ENCODE results near the gene FNDC10.

FNDC10 gene

DNA sequence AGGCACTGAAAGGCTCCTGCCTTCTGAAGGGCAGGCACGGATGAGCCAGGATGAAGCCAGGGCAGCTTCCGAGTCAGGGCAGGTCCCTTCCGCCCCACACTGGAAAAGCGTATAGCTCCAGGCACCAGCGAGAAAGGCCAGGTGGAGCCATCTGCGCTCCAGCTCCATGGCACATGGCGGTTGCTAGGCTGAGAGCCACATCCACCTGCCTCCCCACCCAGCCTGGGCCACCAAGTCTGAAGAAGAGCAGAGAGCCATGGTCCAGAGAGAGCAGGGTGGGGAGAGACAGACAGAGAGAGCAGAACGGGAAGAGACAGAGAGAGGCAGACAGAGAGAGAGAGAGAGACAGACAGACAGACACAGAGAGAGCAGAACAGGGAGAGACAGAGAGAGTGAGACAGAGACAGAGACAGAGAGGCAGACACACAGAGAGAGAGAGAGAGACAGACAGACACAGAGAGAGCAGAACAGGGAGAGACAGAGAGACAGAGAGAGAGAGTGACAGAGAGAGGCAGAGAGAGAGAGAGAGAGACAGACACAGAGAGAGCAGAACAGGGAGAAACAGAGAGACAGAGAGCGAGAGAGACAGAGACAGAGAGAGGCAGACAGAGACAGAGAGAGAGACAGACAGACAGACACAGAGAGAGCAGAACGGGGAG, 5.2 kb downstream of the FNDC10 start:
- TF ChIP-seq, protein P1, sequence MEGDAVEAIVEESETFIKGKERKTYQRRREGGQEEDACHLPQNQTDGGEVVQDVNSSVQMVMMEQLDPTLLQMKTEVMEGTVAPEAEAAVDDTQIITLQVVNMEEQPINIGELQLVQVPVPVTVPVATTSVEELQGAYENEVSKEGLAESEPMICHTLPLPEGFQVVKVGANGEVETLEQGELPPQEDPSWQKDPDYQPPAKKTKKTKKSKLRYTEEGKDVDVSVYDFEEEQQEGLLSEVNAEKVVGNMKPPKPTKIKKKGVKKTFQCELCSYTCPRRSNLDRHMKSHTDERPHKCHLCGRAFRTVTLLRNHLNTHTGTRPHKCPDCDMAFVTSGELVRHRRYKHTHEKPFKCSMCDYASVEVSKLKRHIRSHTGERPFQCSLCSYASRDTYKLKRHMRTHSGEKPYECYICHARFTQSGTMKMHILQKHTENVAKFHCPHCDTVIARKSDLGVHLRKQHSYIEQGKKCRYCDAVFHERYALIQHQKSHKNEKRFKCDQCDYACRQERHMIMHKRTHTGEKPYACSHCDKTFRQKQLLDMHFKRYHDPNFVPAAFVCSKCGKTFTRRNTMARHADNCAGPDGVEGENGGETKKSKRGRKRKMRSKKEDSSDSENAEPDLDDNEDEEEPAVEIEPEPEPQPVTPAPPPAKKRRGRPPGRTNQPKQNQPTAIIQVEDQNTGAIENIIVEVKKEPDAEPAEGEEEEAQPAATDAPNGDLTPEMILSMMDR (IDR thresholded peaks at IDR 0.05) = no peak

DNA sequence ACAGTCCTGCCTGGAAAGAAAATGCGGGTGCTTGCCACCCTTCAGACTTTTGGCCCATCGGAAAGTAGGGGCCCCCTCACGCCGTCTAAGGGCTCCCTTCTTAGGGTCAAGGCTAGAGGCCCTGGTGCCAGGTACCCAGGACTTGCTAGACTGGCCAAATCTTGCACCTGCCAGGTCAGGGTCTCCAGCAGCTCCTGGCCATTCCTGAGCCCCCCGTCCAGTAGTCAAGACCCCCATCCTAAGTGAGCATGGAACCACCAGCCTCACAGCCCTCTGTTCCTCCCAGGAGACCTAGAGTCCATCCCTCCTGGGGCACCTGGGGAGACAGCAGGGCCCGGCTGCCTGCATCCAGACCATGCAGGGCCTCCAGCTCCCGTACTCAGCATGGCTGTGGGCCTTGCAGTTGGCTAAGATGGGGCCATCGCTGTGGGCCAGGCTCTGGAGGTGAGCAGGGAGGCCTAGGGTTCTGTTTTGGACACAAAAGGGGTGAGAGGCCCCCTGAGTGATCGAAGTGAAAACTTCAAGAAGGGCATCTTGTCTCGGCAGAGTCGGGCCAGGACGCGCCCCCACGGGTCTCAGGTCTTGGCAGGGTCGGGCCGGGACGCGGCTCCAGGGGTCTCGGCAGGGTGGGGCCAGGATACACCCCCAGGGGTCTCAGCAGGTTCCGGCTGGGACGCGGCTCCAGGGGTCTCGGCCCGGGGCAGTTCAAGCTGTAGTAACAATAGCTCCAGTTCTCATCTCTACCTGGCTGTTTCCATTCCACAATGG, 5.9 kb downstream of the FNDC10 start:
- TF ChIP-seq, protein P1 (IDR thresholded peaks at IDR 0.05) = no peak

DNA sequence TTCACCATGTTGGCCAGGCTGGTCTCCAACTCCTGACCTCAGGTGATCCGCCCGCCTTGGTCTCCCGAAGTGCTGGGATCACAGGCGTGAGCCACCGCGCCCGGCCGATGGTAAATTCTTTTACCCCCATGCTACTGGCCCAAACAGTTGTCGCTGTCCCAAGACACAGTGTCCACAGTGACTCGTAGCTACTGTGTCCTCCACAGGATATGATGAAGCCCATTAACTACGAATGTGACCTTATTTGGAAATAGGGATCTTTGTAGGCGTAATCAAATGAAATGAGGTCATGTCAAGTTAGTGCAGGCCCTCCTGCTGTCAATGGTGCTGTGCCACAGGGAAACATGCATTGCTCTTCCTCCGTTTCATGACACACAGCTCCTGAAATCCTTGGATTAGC, 8.5 kb downstream of the FNDC10 start:
- TF ChIP-seq, protein P1 (IDR thresholded peaks at IDR 0.05) = no peak

DNA sequence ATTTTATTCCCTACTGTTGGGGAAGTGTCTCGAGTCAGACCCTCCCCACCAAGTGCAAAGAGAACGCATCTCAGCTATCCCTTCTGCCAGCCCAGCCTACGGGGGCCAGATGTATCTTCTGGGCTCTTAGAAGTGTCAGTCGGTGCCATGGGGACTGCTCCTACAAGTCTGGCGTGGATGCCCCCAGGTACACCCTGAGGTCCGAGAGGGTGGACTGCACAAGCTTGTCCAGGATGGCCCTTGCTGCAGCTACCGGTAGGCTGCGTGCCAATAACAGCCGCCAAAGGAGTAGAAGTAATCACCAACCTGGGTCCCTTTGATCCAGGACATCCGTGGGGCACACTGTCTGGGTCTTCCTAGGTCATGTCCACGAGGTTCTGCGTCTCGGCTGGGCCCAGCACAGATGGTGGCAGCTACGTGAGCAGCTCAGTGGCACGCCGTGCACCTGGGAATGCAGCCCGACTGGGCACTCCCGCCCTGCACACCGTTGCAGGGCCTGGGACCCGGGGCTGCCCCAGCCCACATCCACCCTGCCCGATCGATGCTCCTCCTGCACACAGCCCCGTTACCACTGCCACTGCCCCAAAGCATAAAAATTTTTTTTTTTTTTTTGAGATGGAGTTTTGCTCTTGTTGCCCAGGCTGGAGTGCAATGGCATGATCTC, 16.5 kb downstream of the FNDC10 start:
- TF ChIP-seq, protein P1 (IDR thresholded peaks at IDR 0.05) = no peak

DNA sequence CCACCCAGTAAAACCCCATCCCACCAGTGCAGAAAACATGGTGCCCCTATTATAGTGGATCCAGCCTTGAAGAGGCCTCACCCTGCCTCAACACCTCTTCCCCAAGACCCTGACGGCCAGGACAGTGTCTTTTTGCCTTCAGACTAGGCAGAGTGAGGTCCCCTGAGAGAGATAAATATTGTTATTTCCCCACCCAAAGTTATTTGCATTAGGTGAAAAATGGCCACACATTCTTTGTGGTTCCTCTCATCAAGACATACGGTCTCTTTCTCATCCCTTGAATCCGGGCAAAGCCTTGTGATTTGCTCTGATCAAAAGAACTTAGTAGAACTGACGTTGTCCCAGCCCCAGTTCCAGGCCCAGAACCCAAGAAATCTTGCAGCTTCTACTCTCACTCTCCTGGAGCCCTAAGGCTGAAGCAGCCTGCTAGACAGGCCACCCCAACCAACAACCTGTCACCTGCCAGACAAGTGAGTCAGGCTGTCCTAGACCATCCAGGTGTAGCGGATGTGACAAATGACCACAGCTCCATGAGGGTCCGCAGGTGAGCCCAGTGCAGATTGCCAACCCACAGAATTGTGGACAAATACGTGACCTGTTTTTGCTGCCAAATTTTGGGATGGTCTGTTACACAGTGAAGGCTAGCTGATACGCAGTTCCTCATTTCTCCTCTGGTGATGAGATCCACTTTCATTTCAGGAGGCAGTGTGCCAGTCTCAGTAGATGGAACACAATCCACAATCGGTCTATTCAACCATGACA, 17.2 kb downstream of the FNDC10 start:
- TF ChIP-seq, protein P1 (IDR thresholded peaks at IDR 0.05) = no peak

DNA sequence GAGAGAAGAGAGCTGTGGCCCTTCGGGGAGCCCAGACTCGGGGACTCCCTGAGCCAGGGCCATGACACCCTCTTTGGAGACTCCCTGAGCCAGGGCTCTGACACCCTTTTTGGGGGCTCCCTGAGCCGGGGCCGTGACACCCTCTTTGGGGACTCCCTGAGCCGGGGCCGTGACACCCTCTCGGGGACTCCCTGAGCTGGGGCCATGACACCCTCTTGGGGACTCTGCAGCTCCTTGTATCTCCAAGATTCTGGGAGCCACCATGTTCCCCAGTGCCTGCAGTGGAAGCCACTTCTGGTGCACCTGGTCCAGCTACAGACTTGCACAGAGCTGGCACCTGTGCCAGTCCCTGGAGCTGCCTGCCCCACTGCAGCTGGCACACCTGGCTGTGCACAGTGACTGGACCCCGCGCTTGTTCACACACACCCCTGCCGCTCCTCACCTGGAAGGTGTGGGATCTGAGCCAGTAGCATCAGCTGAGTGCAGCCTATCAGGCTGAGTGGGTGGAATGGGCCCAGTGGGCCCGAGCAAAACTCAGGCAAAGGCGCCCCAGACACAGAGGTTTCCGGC, 21.5 kb downstream of the FNDC10 start:
- TF ChIP-seq, protein P1 (IDR thresholded peaks at IDR 0.05) = no peak

Data from LNCAP (cell line).